ENCODE data around the gene TEC. TPM values are rescaled to one million over a fixed set of nuclear protein-coding genes. Genes with fewer than 3 reads are reported as not detected.

TEC gene
- total and polyA plus RNA-seq, 2 of the 8 experiments (the other 6 are each of a cell fraction or from before 2014, with no cell fraction given), result 0.73 to 1.8 TPM

DNA sequence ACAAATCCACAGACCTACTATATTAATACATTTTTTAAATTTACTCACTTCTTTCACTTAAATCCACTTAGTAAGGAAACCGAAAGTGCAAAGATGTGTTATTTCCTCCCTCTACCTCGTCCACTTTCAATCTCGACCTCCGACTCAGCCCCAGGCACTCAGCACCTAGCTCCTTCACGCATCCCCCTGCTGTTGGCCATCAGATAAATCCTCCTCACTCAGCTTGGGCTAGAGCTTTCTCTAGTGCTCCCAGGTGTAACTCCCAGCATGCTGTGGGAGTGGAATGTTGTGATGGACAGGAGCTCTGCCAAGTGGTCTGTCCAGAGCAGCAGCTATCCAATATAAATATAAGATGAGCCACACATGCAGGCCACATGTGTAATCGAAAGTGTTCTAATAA, 26.7 kb upstream of the TEC start:
- no peak overlapping the region for H2BK120ac ChIP-seq (replicated peaks; ENCODE audit: low read depth, low read length)
- H3K4ac ChIP-seq (replicated peaks; ENCODE audit: insufficient read length, low read depth, low read length), result no peak overlapping the region
- no peak overlapping the region for H3K27ac ChIP-seq (ENCODE audit: low read depth, low read length)
- ChIA-PET CTCF (ENCODE audit: partially characterized antibody) (interaction anchor here (0.6 to 2.8 kb wide), 8 partner anchors 16 to 1387 kb away, joined by 3 to 9 read pairs (median 3); partner anchors contain the start of gene COX7B2), POLR2A (ENCODE audit: partially characterized antibody) (no interaction called here)
- no peaks in the 10 kb centered on the region for H3K27me3 ChIP-seq (replicated peaks in 1 of 4; ENCODE audit: control insufficient read depth in 3 of 4, extremely low read depth in 1 of 4, insufficient read depth in 3 of 4, low read length in 3 of 4)
- no peaks in the 10 kb centered on the region for H3K79me1 ChIP-seq (ENCODE audit: low read depth, low read length)
- TF ChIP-seq RAD21 (IDR thresholded peaks at IDR 0.05 in 1 of 2, conservative IDR thresholded peaks at IDR 0.05 in 1 of 2; ENCODE audit: low read depth in 2 of 2, low read length in 2 of 2) (peak in 1 of 2 experiments; percentile 5; a peak in 1 of 4 replicates), POLR2A (IDR thresholded peaks at IDR 0.05; ENCODE audit: control extremely low read depth in 1 of 2, low read depth in 2 of 2, low read length in 2 of 2) (no peak)
- H3K14ac ChIP-seq (ENCODE audit: insufficient read length), result no peak overlapping the region
- H4K8ac ChIP-seq (ENCODE audit: extremely low read depth, insufficient read depth, low read length), result no peak overlapping the region
- no peak overlapping the region for H2BK15ac ChIP-seq (ENCODE audit: low read length)
- H2AK5ac ChIP-seq (ENCODE audit: low read depth, low read length), result no peak overlapping the region
- FAIRE-seq (no peak), DNase-seq (ENCODE audit: low read depth in 1 of 2, low spot score in 2 of 2) (no peak)
- no peak overlapping the region for H3K9ac ChIP-seq (replicated peaks in 1 of 4; ENCODE audit: extremely low read depth in 1 of 4, low read depth in 3 of 4, low read length in 3 of 4)
- no peak overlapping the region for H4K91ac ChIP-seq (replicated peaks; ENCODE audit: insufficient read length, low read length)
- no peak overlapping the region for H3K56ac ChIP-seq (replicated peaks; ENCODE audit: insufficient read length, low read depth, low read length)
- no peak overlapping the region for H3K18ac ChIP-seq (ENCODE audit: extremely low read depth, low read length)
- no peak overlapping the region for H2BK12ac ChIP-seq (ENCODE audit: low read depth, low read length)
- WGBS, 2 experiments (ENCODE audit: extremely low coverage in 1 of 2, insufficient coverage in 1 of 2, insufficient read length in 1 of 2, insufficient replicate concordance in 2 of 2, low coverage in 1 of 2, low lambda C conversion rate in 2 of 2, missing lambda C conversion rate in 1 of 2), result 91% methylated on average over 6 of the region's 6 CpGs; no CpG with 5 or more reads in 1 of the 2 experiments
- H4K5ac ChIP-seq (ENCODE audit: insufficient read length, low read depth, low read length), result no peak overlapping the region
- H3K23me2 ChIP-seq (ENCODE audit: low read depth, low read length), result no peaks in the 10 kb centered on the region
- H3K4me2 ChIP-seq (ENCODE audit: insufficient read depth in 1 of 2, low read depth in 2 of 2, low read length in 2 of 2), result no peak overlapping the region
- H3K4me1 ChIP-seq (replicated peaks in 1 of 4; ENCODE audit: control insufficient read depth in 3 of 4, insufficient read depth in 4 of 4, low read length in 3 of 4), result no peaks in the 10 kb centered on the region
- peaks cover 0 to 11% of the 10 kb centered on the region in 2 experiments; a peak in 2 of 4 replicates for H3K9me3 ChIP-seq (ENCODE audit: insufficient read depth in 2 of 2, low read depth in 1 of 2, low read length in 1 of 2)
- H3K79me2 ChIP-seq (ENCODE audit: control insufficient read depth in 1 of 2, insufficient read depth in 2 of 2, low read length in 2 of 2), result no peaks in the 10 kb centered on the region
- H3K36me3 ChIP-seq (ENCODE audit: control insufficient read depth in 2 of 4, insufficient read depth in 4 of 4, low read length in 3 of 4), result no peaks in the 10 kb centered on the region
- no peak overlapping the region for H2AFZ ChIP-seq (ENCODE audit: low read length)
- H3K23ac ChIP-seq (ENCODE audit: insufficient read length), result no peak overlapping the region
- H4K20me1 ChIP-seq (replicated peaks in 1 of 2; ENCODE audit: control insufficient read depth in 1 of 2, insufficient read depth in 2 of 2, low read length in 2 of 2), result no peaks in the 10 kb centered on the region
- H2BK20ac ChIP-seq (ENCODE audit: low read length), result no peak overlapping the region
- no peak overlapping the region for H3K4me3 ChIP-seq (ENCODE audit: extremely low read depth in 1 of 4, insufficient read depth in 2 of 4, low read depth in 3 of 4, low read length in 4 of 4)
- no peak overlapping the region for H2BK5ac ChIP-seq (ENCODE audit: low read depth, low read length)

All from H1 (cell line).